OCI-LY7 (cell line): ENCODE data around the gene ATP5F1D. TPM values are rescaled to one million over a fixed set of nuclear protein-coding genes. Genes with fewer than 3 reads are reported as not detected.
"Not testable (repeated sequence)": the region's sequence is repeated elsewhere in the genome, so short reads cannot be mapped to it uniquely, and the experiment has no call there.

Experiments used
- BruUV-seq: library from RNA; stranded (reverse); fragments of 400-500 nt; replicated peaks from 2 replicates; lab custom pipeline; 2021; lab: Mats Ljungman, UMichigan
- CTCF ChIA-PET: fragments of 300-600 bp; sonication (Branson Sonifier 250); formaldehyde crosslinking; loops from one replicate; lab custom pipeline; 2022; ENCODE audit warnings: antibody characterized with exemption; ENCODE audit not compliant: unreplicated experiment; lab: Charles Lee
- POLR2A ChIA-PET: fragments of 300-600 bp; sonication (Branson Sonifier 250); formaldehyde crosslinking; loops from one replicate; lab custom pipeline; 2022; ENCODE audit warnings: antibody characterized with exemption; lab: Charles Lee
- DNase-seq: peaks from one replicate; pipeline ENCODE4 v3.0.0-alpha.2; 2015; ENCODE audit warnings: low spot score
- H2AFZ ChIP-seq: fragments of 200-600 bp; sonication (generic), shearing (Covaris generic); 2 replicates; pipeline ENCODE4 v1.6.1; 2014; ENCODE audit warnings: mild to moderate bottlenecking, antibody characterized with exemption, low read length, moderate library complexity
- H3K27ac ChIP-seq: fragments of 200-600 bp; sonication (generic); 2 replicates; pipeline ENCODE4 v1.5.1; 2014; ENCODE audit warnings: mixed run types, low read depth, mild to moderate bottlenecking, moderate library complexity, low read length, inconsistent platforms; ENCODE audit not compliant: poor library complexity, severe bottlenecking
- H3K36me3 ChIP-seq: fragments of 200-600 bp; sonication (generic); 2 replicates; pipeline ENCODE4 v1.6.1; 2014; ENCODE audit warnings: mild to moderate bottlenecking, antibody characterized with exemption, low read length, moderate library complexity, mixed read lengths; ENCODE audit not compliant: insufficient read depth
- H3K4me1 ChIP-seq: fragments of 200-600 bp; sonication (generic); 2 replicates; pipeline ENCODE4 v1.5.1; 2014; ENCODE audit warnings: mild to moderate bottlenecking, low read length; ENCODE audit not compliant: insufficient read depth, poor library complexity, severe bottlenecking
- H3K4me2 ChIP-seq: fragments of 200-600 bp; sonication (generic); 2 replicates; pipeline ENCODE4 v1.6.1; 2014; ENCODE audit warnings: mild to moderate bottlenecking, low read length
- H3K4me3 ChIP-seq: fragments of 200-600 bp; sonication (generic); 2 replicates; pipeline ENCODE4 v1.5.1; 2014; ENCODE audit warnings: mild to moderate bottlenecking, low read depth, low read length; ENCODE audit not compliant: poor library complexity, severe bottlenecking
- H3K79me2 ChIP-seq: fragments of 200-600 bp; sonication (generic); 2 replicates; pipeline ENCODE4 v1.6.1; 2016; ENCODE audit warnings: low read depth, mild to moderate bottlenecking, low read length, moderate library complexity, mixed read lengths; ENCODE audit not compliant: insufficient read depth
- H3K9me2 ChIP-seq: fragments of 200-600 bp; sonication (generic); 2 replicates; pipeline ENCODE4 v1.6.1; 2016; ENCODE audit warnings: mild to moderate bottlenecking, low read length, mixed read lengths; ENCODE audit not compliant: insufficient read depth
- H3K9me3 ChIP-seq: fragments of 200-600 bp; sonication (generic); 2 replicates; pipeline ENCODE4 v1.6.1; 2014; ENCODE audit warnings: mild to moderate bottlenecking, mixed run types, low read length, mixed read lengths
- H4K20me1 ChIP-seq: fragments of 200-600 bp; sonication (generic); 2 replicates; pipeline ENCODE4 v1.6.1; 2014; ENCODE audit warnings: mild to moderate bottlenecking, antibody characterized with exemption, low read length, moderate library complexity, mixed read lengths; ENCODE audit not compliant: insufficient read depth
- EZH2phosphoT487 ChIP-seq: fragments of 200-600 bp; sonication (generic); IDR thresholded peaks from 2 replicates; pipeline ENCODE4 v1.6.1; 2018; ENCODE audit warnings: low read depth, borderline replicate concordance, mild to moderate bottlenecking, mixed run types, antibody characterized with exemption, low read length, moderate library complexity, mixed read lengths
- intact Hi-C: fragments of 100-400 bp; cut with micrococcal nuclease; formaldehyde crosslinking; loops from one replicate; pipeline ENCODE4 v1.10.0; 2022; ENCODE audit not compliant: unreplicated experiment
- total RNA-seq, 2 experiments: library from RNA; depleted of rRNA in 1 of 2; stranded (reverse); fragments of >200 nt in 1 of 2; shearing (Covaris generic) in 1 of 2; gene quantifications; 2 replicates each; pipeline ENCODE4 v1.2.3, GENCODE V29; 2014 to 2022
- TF ChIP-seq, protein P1 (sequence below): fragments of 200-600 bp; sonication (generic); conservative IDR thresholded peaks from 2 replicates; pipeline ENCODE4 v1.5.1; 2014; ENCODE audit warnings: mild to moderate bottlenecking, antibody characterized with exemption, low read length, moderate library complexity, mixed read lengths

ATP5F1D gene
- total RNA-seq, 2 experiments from 2014 or later, result 51.8 to 266 TPM

DNA sequence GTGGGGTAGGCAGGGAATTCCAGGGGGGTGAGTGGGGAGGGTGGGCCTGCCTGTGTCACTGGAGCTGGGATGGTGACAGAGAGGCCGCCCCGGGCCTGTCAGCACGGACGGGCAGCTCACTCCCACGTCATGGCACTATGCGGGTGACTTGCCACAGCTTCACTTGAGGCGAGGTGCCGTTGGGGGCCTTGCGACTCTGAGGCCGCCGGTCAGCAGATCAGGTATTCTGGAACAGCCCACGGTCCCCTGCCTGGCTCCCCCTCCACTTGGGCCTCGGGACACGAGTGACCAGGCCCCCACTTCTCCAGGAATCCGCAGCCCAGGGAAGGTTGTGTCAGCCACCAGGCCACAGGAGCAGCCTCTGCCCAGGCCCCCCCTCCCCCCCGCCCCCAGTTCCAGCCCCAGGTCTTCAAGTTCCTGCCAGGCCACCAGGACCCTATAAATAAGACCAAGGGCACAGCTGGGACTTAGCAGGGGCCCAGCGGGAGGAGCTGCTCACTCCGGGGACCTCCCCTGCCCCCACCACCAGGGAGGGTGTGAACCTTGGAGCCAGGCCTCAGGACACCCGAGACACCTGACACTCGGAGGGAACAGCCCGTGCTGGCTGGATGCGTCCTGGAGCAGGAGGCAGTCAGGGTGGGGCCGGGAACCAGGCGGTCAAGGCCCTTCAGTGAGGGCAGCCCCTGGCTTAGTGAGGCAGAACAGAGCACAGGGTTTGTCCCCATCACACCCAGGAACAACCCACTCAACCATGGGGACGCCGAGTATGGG is 4.1 kb downstream of the ATP5F1D start:
- TF ChIP-seq, protein P1, sequence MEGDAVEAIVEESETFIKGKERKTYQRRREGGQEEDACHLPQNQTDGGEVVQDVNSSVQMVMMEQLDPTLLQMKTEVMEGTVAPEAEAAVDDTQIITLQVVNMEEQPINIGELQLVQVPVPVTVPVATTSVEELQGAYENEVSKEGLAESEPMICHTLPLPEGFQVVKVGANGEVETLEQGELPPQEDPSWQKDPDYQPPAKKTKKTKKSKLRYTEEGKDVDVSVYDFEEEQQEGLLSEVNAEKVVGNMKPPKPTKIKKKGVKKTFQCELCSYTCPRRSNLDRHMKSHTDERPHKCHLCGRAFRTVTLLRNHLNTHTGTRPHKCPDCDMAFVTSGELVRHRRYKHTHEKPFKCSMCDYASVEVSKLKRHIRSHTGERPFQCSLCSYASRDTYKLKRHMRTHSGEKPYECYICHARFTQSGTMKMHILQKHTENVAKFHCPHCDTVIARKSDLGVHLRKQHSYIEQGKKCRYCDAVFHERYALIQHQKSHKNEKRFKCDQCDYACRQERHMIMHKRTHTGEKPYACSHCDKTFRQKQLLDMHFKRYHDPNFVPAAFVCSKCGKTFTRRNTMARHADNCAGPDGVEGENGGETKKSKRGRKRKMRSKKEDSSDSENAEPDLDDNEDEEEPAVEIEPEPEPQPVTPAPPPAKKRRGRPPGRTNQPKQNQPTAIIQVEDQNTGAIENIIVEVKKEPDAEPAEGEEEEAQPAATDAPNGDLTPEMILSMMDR, result no peak
- no peak for TF ChIP-seq EZH2phosphoT487
- ChIA-PET CTCF (interaction anchor here (2.7 kb wide), 1 partner anchor 21 kb away, joined by 24 read pairs; no protein-coding TSS in a partner anchor), POLR2A (interaction anchor here (2.9 kb wide), 1 partner anchor 23 kb away, joined by 23 read pairs; the partner anchor contains the start of gene CIRBP)
- Histone ChIP-seq H3K4me2 (peak overlapping the region; percentile 84; the same call in 1 of the 2 replicates), H3K9me3 (no peaks in the 10 kb centered on the region), H3K4me1 (peaks cover 48% of the 10 kb centered on the region), H3K79me2 (peaks cover 22% of the 10 kb centered on the region; the same call in 1 of the 2 replicates), H3K4me3 (no peak overlapping the region), H3K27ac (no peak overlapping the region), H4K20me1 (no peaks in the 10 kb centered on the region), H2AFZ (no peak overlapping the region), H3K9me2 (no peaks in the 10 kb centered on the region), H3K36me3 (peaks cover 32% of the 10 kb centered on the region)
- DNase-seq, result no peak
- BruUV-seq, result no TSS peak
- intact Hi-C loops, result no loop called here

DNA sequence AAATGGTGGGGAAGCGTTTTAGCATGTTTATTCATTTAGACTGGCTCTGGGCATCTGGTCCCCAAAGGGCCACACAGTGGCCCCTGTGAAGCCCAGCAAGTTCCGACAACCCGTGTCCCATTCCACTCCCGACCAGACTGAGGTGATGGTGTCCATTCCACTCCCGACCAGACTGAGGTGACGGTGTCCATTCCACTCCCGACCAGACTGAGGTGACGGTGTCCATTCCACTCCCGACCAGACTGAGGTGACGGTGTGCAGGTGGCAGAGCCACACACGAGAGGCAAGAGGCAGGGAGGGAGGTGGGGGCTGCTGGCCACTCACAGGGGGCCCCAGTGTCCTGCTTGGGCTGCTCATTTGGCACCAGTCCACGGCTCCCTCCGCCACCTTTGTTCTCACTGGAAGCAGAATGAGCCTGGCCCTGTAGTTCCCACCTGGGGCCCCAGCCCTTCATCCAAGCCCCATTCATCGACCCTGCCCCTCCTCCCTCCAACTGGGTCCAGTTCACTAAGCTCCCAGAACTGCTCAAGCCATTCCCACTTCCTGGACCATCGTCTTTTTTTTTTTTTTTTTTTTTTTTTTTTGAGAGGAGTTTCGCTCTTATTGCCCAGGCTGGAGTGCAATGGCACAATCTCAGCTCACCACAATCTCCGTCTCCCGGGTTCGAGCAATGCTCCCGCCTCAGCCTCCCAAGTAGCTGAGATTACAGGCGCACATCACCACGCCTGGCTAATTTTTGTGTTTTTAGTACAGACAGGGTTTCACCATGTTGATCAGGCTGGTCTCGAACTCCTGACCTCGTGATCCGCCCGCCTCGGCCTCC is 4.9 kb downstream of the ATP5F1D start:
- Histone ChIP-seq H3K79me2 (peaks cover 30% of the 10 kb centered on the region; the same call in 1 of the 2 replicates), H3K36me3 (peaks cover 40% of the 10 kb centered on the region), H3K4me1 (peaks cover 41% of the 10 kb centered on the region)
- H3K4me3 ChIP-seq, H3K9me2 ChIP-seq, H3K27ac ChIP-seq, H2AFZ ChIP-seq, CTCF ChIA-PET, H3K9me3 ChIP-seq, BruUV-seq, H3K4me2 ChIP-seq, intact Hi-C loops, H4K20me1 ChIP-seq, DNase-seq: not testable (repeated sequence)
- POLR2A ChIA-PET, result interaction anchor here (0.7 to 2.9 kb wide), 2 partner anchors 23 to 500 kb away, joined by 3 to 23 read pairs; partner anchors contain the start of gene CIRBP

DNA sequence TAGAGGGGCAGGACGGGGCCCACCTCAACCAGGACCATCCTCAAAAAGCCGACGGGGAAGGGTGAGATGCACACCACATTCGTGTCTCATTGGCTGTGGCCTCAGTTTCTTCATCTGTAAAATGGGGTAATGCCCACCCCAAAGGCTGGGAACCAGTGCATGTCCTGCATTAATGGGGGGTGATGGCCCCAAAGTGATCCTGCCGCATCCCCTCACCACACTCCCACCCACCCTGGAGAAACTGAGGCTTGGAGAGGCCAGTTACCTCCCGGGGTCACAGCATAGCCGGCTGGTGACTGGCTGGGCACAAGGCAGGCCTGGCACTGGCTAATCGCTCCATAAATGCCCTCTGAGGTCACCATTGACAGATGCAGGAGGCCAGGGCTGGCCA is 6.2 kb downstream of the ATP5F1D start:
- TF ChIP-seq EZH2phosphoT487, result no peak
- TF ChIP-seq, protein P1, result no peak
- H2AFZ ChIP-seq, result no peak overlapping the region
- H3K4me2 ChIP-seq, result peak overlapping the region; percentile 92
- ChIA-PET CTCF (no interaction called here), POLR2A (no interaction called here)
- H3K9me3 ChIP-seq, result no peaks in the 10 kb centered on the region
- H3K4me1 ChIP-seq, result peaks cover 51% of the 10 kb centered on the region
- H3K9me2 ChIP-seq, result no peaks in the 10 kb centered on the region
- H3K36me3 ChIP-seq, result peaks cover 53% of the 10 kb centered on the region
- no TSS peak for BruUV-seq
- peak overlapping the region; percentile 74 for H3K4me3 ChIP-seq
- H3K27ac ChIP-seq, result peak overlapping the region; percentile 73
- H3K79me2 ChIP-seq, result peaks cover 31% of the 10 kb centered on the region; the same call in 1 of the 2 replicates
- intact Hi-C loops, result no loop called here
- H4K20me1 ChIP-seq, result no peaks in the 10 kb centered on the region
- DNase-seq, result no peak
